Measurements from ENCODE around the gene PLCXD3. TPM values are rescaled to one million over a fixed set of nuclear protein-coding genes. Genes with fewer than 3 reads are reported as not detected.
A peak's percentile ranks its signal among the peaks of the same experiment; 100 is the strongest.

The PLCXD3 gene
- total and polyA plus RNA-seq, 2 experiments from 2014 or later = 0.13 to 0.22 TPM

GRCh38 chr5:41526699-41527098 lies 16.3 kb upstream of the PLCXD3 start:
- TF ChIP-seq EZH2phosphoT487 (IDR thresholded peaks at IDR 0.05; ENCODE audit: insufficient read depth, low read depth) (no peak), EZH2 (IDR thresholded peaks at IDR 0.05; ENCODE audit: insufficient read depth, poor library complexity, severe bottlenecking) (no peak)
- no peaks in the 10 kb centered on the region for H3K27me3 ChIP-seq (replicated peaks; ENCODE audit: insufficient read depth)
- H3K9me3 ChIP-seq (ENCODE audit: low read depth) = no peaks in the 10 kb centered on the region
- H3K9ac ChIP-seq = no peak overlapping the region
- 48 to 53% methylated on average over 4 of the region's 4 CpGs for WGBS, 2 experiments (ENCODE audit: low coverage in 1 of 2, low lambda C conversion rate in 2 of 2, missing lambda C conversion rate in 2 of 2)
- peak overlapping the region; percentile 41 for H3K4me2 ChIP-seq (ENCODE audit: unreplicated experiment)
- in situ Hi-C loops (cut with MboI) = no loop called here
- peaks cover 18% of the 10 kb centered on the region for H3F3A ChIP-seq (ENCODE audit: insufficient read depth)
- H3K36me3 ChIP-seq (ENCODE audit: low read depth) = no peaks in the 10 kb centered on the region
- no peaks in the 10 kb centered on the region for H4K20me1 ChIP-seq (ENCODE audit: insufficient read depth)
- H2AFZ ChIP-seq = no peak overlapping the region
- no peak for DNase-seq
- no peak overlapping the region for H3K4me3 ChIP-seq
- H3K79me2 ChIP-seq (ENCODE audit: insufficient read depth) = no peaks in the 10 kb centered on the region
- peaks cover 16% of the 10 kb centered on the region for H3K4me1 ChIP-seq (ENCODE audit: insufficient read depth)
- peak overlapping the region; percentile 77 for H3K27ac ChIP-seq
- H3K9me2 ChIP-seq (ENCODE audit: insufficient read depth) = no peaks in the 10 kb centered on the region

DNA sequence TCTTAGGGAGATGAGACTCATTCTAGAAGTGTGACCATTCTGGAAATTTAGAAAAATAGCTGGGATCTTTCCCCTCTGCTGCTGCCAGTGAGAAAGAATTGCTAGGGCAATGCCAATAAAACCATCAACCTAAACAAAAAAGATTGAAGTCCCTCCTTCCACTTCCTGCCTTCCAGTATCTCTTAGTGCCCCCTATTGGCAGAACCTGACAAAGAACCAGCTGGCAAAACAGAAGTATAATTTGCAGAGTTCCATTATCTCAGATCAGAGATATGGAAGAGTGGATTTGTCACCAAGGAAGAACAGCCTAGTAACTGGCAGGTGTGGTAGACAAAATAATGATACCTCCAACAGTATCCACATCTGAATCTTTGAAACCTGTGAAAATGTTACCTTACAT lies 13.8 kb upstream of the PLCXD3 start:
- Histone ChIP-seq H4K20me1 (ENCODE audit: insufficient read depth) (no peaks in the 10 kb centered on the region), H3K9me2 (ENCODE audit: insufficient read depth) (no peaks in the 10 kb centered on the region), H3K9me3 (ENCODE audit: low read depth) (no peaks in the 10 kb centered on the region), H3K27me3 (replicated peaks; ENCODE audit: insufficient read depth) (no peaks in the 10 kb centered on the region), H3K4me3 (no peak overlapping the region), H3K4me1 (ENCODE audit: insufficient read depth) (peaks cover 16% of the 10 kb centered on the region), H3F3A (ENCODE audit: insufficient read depth) (peaks cover 18% of the 10 kb centered on the region), H3K36me3 (ENCODE audit: low read depth) (no peaks in the 10 kb centered on the region), H3K27ac (no peak overlapping the region), H2AFZ (no peak overlapping the region), H3K9ac (no peak overlapping the region), H3K79me2 (ENCODE audit: insufficient read depth) (no peaks in the 10 kb centered on the region), H3K4me2 (ENCODE audit: unreplicated experiment) (no peak overlapping the region)
- in situ Hi-C loops (cut with MboI) = no loop called here
- DNase-seq = peak; percentile 21
- TF ChIP-seq EZH2 (IDR thresholded peaks at IDR 0.05; ENCODE audit: insufficient read depth, poor library complexity, severe bottlenecking) = no peak
- TF ChIP-seq EZH2phosphoT487 (IDR thresholded peaks at IDR 0.05; ENCODE audit: insufficient read depth, low read depth) = no peak

DNA sequence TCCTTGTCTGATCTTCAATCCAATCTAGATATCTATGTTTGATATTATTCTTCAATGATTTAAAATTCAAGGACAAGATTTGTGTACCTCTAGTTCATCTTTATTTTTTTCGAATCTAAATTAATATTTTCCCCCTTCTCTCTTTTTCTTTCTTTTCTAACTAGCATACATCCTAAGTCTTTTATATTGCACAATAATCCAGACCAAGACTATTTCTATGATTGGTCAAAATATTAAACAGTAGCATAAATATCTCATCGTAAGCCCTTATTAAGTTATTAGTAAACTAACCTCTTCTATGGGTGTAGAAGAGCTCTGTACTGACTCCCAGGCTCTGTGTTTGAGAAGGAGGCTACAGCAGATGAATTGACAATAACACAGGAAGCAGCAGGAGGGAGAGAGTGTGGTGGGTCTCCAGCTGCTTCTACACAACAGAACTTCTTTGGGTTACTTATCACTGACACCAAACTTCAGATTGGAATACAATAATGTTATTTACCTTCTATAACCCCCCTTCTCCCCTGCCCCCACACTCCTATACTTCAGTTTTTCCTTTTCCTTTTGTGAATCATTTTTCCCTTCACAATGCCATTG lies 11.9 kb upstream of the PLCXD3 start:
- no peak for DNase-seq
- H3K9me2 ChIP-seq (ENCODE audit: insufficient read depth) = no peaks in the 10 kb centered on the region
- no peak overlapping the region for H3K9ac ChIP-seq
- H3K4me2 ChIP-seq (ENCODE audit: unreplicated experiment) = no peak overlapping the region
- H4K20me1 ChIP-seq (ENCODE audit: insufficient read depth) = no peaks in the 10 kb centered on the region
- no peaks in the 10 kb centered on the region for H3K9me3 ChIP-seq (ENCODE audit: low read depth)
- peaks cover 8% of the 10 kb centered on the region for H3F3A ChIP-seq (ENCODE audit: insufficient read depth)
- no peak overlapping the region for H3K27ac ChIP-seq
- H2AFZ ChIP-seq = no peak overlapping the region
- in situ Hi-C loops (cut with MboI) = no loop called here
- H3K27me3 ChIP-seq (replicated peaks; ENCODE audit: insufficient read depth) = no peaks in the 10 kb centered on the region
- 44 to 52% methylated on average over 2 of the region's 2 CpGs for WGBS, 2 experiments (ENCODE audit: low coverage in 1 of 2, low lambda C conversion rate in 2 of 2, missing lambda C conversion rate in 2 of 2)
- TF ChIP-seq EZH2phosphoT487 (IDR thresholded peaks at IDR 0.05; ENCODE audit: insufficient read depth, low read depth) (no peak), EZH2 (IDR thresholded peaks at IDR 0.05; ENCODE audit: insufficient read depth, poor library complexity, severe bottlenecking) (no peak)
- H3K4me1 ChIP-seq (ENCODE audit: insufficient read depth) = peaks cover 16% of the 10 kb centered on the region
- no peaks in the 10 kb centered on the region for H3K79me2 ChIP-seq (ENCODE audit: insufficient read depth)
- H3K4me3 ChIP-seq = no peak overlapping the region
- H3K36me3 ChIP-seq (ENCODE audit: low read depth) = no peaks in the 10 kb centered on the region

DNA sequence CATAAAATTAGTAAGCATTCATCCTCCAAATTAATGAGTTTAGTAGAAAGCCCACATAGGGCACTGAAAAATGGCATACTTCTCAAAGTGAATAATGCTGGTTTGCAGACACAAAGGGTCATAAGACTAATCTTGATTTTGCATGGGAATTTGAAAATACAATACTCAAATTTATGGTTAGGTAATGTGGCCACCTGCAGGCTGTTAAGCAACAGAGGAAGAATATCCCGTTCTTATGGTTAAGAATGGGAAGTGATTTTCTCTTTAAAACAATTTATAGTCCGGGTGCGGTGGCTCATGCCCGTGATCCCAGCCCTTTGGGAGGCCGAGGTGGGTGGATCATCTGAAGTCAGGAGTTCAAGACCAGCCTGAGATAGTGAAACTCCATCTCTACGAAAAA lies 9.4 kb upstream of the PLCXD3 start:
- whole genome bisulfite sequencing, 2 experiments (ENCODE audit: low coverage in 1 of 2, low lambda C conversion rate in 2 of 2, missing lambda C conversion rate in 2 of 2) = 50 to 61% methylated on average over 6 of the region's 6 CpGs
- H3K9ac ChIP-seq = no peak overlapping the region
- DNase-seq = peak; percentile 24

DNA sequence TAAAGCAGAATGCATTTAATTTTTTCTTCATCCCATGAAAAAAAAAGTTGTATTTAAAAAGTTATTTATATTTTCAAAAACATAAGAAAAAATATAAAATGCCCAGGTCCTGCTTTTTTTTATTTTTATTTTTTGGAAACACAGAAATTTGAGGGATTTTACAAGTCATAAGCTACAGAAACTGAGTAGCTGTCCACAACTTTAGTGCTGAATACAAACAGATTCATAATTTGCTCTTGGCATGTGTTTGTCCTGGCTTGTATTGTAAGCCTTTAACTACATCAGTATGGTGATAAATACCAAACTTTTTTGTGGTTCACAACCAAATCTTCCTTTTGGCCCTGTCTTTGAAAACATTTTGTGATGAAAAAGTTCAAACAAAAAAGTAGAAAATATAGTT lies 7.5 kb upstream of the PLCXD3 start:
- in situ Hi-C loops (cut with MboI) = no loop called here
- no peaks in the 10 kb centered on the region for H3K9me2 ChIP-seq (ENCODE audit: insufficient read depth)
- no peaks in the 10 kb centered on the region for H4K20me1 ChIP-seq (ENCODE audit: insufficient read depth)
- H3K4me1 ChIP-seq (ENCODE audit: insufficient read depth) = peaks cover 4% of the 10 kb centered on the region
- H3K79me2 ChIP-seq (ENCODE audit: insufficient read depth) = no peaks in the 10 kb centered on the region
- no peaks in the 10 kb centered on the region for H3K36me3 ChIP-seq (ENCODE audit: low read depth)
- H3K9ac ChIP-seq = no peak overlapping the region
- no peaks in the 10 kb centered on the region for H3F3A ChIP-seq (ENCODE audit: insufficient read depth)
- no peak for TF ChIP-seq EZH2 (IDR thresholded peaks at IDR 0.05; ENCODE audit: insufficient read depth, poor library complexity, severe bottlenecking)
- no peak for TF ChIP-seq EZH2phosphoT487 (IDR thresholded peaks at IDR 0.05; ENCODE audit: insufficient read depth, low read depth)
- peak; percentile 41 for DNase-seq
- no peak overlapping the region for H3K27ac ChIP-seq
- no peaks in the 10 kb centered on the region for H3K9me3 ChIP-seq (ENCODE audit: low read depth)
- H2AFZ ChIP-seq = no peak overlapping the region
- no peak overlapping the region for H3K4me2 ChIP-seq (ENCODE audit: unreplicated experiment)
- H3K27me3 ChIP-seq (replicated peaks; ENCODE audit: insufficient read depth) = no peaks in the 10 kb centered on the region; the same call in 1 of the 2 replicates
- no peak overlapping the region for H3K4me3 ChIP-seq

More for the DNA sequence above, 9.4 kb upstream of the PLCXD3 start:
- H3K27me3 ChIP-seq (replicated peaks; ENCODE audit: insufficient read depth) = no peaks in the 10 kb centered on the region; the same call in 1 of the 2 replicates
- H3K4me3 ChIP-seq = no peak overlapping the region
- H3F3A ChIP-seq (ENCODE audit: insufficient read depth) = no peaks in the 10 kb centered on the region
- in situ Hi-C loops (cut with MboI) = no loop called here
- no peaks in the 10 kb centered on the region for H3K79me2 ChIP-seq (ENCODE audit: insufficient read depth)
- no peak overlapping the region for H2AFZ ChIP-seq
- no peak overlapping the region for H3K27ac ChIP-seq
- no peaks in the 10 kb centered on the region for H3K36me3 ChIP-seq (ENCODE audit: low read depth)
- peaks cover 6% of the 10 kb centered on the region for H3K4me1 ChIP-seq (ENCODE audit: insufficient read depth)
- H3K9me2 ChIP-seq (ENCODE audit: insufficient read depth) = no peaks in the 10 kb centered on the region
- no peaks in the 10 kb centered on the region for H3K9me3 ChIP-seq (ENCODE audit: low read depth)
- no peaks in the 10 kb centered on the region for H4K20me1 ChIP-seq (ENCODE audit: insufficient read depth)
- TF ChIP-seq EZH2phosphoT487 (IDR thresholded peaks at IDR 0.05; ENCODE audit: insufficient read depth, low read depth) (no peak), EZH2 (IDR thresholded peaks at IDR 0.05; ENCODE audit: insufficient read depth, poor library complexity, severe bottlenecking) (no peak)
- no peak overlapping the region for H3K4me2 ChIP-seq (ENCODE audit: unreplicated experiment)

Measured in GM23248 (cell line).